Sigmoid colon (tissue), 4 donors: ENCODE results near the gene IRGC.

ENCODE experiments used
- CTCF ChIP-seq, 4 experiments: fragments of 450-650 bp in 3 of 4; fragments of 200-600 bp in 1 of 4; IDR thresholded peaks; one replicate each; pipeline ENCODE4 v1.5.1; 2016 to 2019; ENCODE audit warnings: antibody characterized with exemption in 4 of 4, mild to moderate bottlenecking in 3 of 4, moderate library complexity in 2 of 4
- EP300 ChIP-seq, 4 donors: sonication (generic); formaldehyde crosslinking; IDR thresholded peaks; one replicate each; pipeline ENCODE4 v1.6.1; 2017; ENCODE audit warnings: antibody characterized with exemption in 4 of 4
- POLR2A ChIP-seq, 2 donors: fragments of 450-650 bp; IDR thresholded peaks; one replicate each; pipeline ENCODE4 v1.6.1; 2016; ENCODE audit warnings: antibody characterized with exemption in 2 of 2, mild to moderate bottlenecking in 2 of 2, moderate library complexity in 2 of 2
- POLR2AphosphoS5 ChIP-seq, 4 donors: sonication (generic); formaldehyde crosslinking; IDR thresholded peaks; one replicate each; pipeline ENCODE4 v1.6.1; 2017; ENCODE audit warnings: antibody characterized with exemption in 4 of 4

- TF ChIP-seq POLR2A (IDR thresholded peaks at IDR 0.05): no peak
- TF ChIP-seq CTCF (IDR thresholded peaks at IDR 0.05): no peak
- no peak for TF ChIP-seq EP300 (IDR thresholded peaks at IDR 0.05)
- TF ChIP-seq POLR2AphosphoS5 (IDR thresholded peaks at IDR 0.05): no peak
These were observed 15.4 kb upstream of the IRGC start for GRCh38 chr19:43700395-43701000.
